Stomach (tissue), 4 donors: ENCODE results near the gene MAGI2.

ENCODE experiments used
- CTCF ChIP-seq, 7 experiments: fragments of 450-650 bp in 4 of 7; fragments of 200-600 bp in 3 of 7; sonication (generic) in 3 of 7; IDR thresholded peaks; one replicate each; pipeline ENCODE4 v1.5.1; 2016 to 2019; ENCODE audit warnings: antibody characterized with exemption in 7 of 7, control low read depth in 2 of 7, mild to moderate bottlenecking in 1 of 7
- POLR2A ChIP-seq, 4 donors: fragments of 450-650 bp; IDR thresholded peaks; one replicate each; pipeline ENCODE4 v1.6.1; 2016; ENCODE audit warnings: antibody characterized with exemption in 4 of 4, control low read depth in 2 of 4, mild to moderate bottlenecking in 1 of 4, moderate library complexity in 1 of 4
- POLR2AphosphoS5 ChIP-seq, 3 donors: sonication (generic); formaldehyde crosslinking; IDR thresholded peaks; one replicate each; pipeline ENCODE4 v1.6.1; 2016; ENCODE audit warnings: antibody characterized with exemption in 3 of 3

GRCh38 chr7:78607099-78607498, 846.4 kb downstream of the MAGI2 start:
- TF ChIP-seq CTCF (IDR thresholded peaks at IDR 0.05), result no peak
- no peak for TF ChIP-seq POLR2AphosphoS5 (IDR thresholded peaks at IDR 0.05)
- TF ChIP-seq POLR2A (IDR thresholded peaks at IDR 0.05), result no peak
